ENCODE results near the gene GNA12.

The GNA12 gene

GRCh38 chr7:2719007-2719406, 125.1 kb downstream of the GNA12 start:
- in situ Hi-C loops (cut with MboI; ENCODE audit: low sequenced_read_pairs): no loop called here

GRCh38 chr7:2718296-2718965, 125.7 kb downstream of the GNA12 start:
- in situ Hi-C loops (cut with MboI; ENCODE audit: low sequenced_read_pairs): no loop called here

- in situ Hi-C loops (cut with MboI; ENCODE audit: low sequenced_read_pairs): no loop called here
These were observed 126.5 kb downstream of the GNA12 start for GRCh38 chr7:2717293-2718261.

GRCh38 chr7:2716906-2717292, 127.2 kb downstream of the GNA12 start:
- in situ Hi-C loops (cut with MboI; ENCODE audit: low sequenced_read_pairs): no loop called here

DNA sequence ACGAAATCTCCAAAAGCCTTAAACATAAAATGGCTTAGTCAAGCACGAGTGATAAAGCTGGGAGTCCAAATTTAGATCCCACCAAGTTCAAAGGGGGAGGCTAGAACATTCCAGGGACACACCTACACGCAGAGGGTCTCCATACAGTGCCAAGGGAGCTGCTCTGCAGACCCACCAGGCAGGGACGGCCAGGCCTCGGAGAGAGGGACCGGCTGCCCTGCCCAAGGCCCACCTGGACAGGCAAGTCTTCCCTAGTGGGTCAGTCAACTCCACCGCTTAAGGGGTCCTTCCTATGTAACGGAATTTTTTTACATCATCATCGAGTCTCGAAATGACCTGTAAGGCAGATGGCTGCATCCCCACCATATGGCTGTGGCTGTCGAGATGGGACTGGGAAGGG, 127.6 kb downstream of the GNA12 start:
- in situ Hi-C loops (cut with MboI; ENCODE audit: low sequenced_read_pairs): no loop called here

- in situ Hi-C loops (cut with MboI; ENCODE audit: low sequenced_read_pairs): no loop called here
These were observed 128.5 kb downstream of the GNA12 start for GRCh38 chr7:2715341-2716231.

DNA sequence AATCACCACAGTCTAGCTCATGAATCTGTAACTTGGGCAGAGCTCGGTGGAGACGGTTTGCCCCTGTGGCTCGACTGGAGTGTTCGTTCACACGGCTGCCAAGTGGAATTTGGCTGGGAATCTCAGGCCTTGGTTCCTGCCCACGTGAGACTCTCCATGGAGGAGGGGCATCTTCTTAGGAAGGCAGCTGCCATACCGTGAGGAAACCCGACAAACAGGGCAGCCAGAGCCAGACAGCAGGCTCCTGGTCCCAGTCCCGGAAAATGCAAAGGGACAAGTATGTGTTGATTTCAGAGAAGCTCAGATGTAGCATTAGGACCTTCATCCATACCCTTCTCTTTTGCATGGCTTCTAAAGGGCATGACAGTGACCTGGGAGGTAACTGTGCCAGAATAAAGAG, 129.5 kb downstream of the GNA12 start:
- in situ Hi-C loops (cut with MboI; ENCODE audit: low sequenced_read_pairs): no loop called here

- in situ Hi-C loops (cut with MboI; ENCODE audit: low sequenced_read_pairs): no loop called here
These were observed 130.1 kb downstream of the GNA12 start for GRCh38 chr7:2713978-2714377.

DNA sequence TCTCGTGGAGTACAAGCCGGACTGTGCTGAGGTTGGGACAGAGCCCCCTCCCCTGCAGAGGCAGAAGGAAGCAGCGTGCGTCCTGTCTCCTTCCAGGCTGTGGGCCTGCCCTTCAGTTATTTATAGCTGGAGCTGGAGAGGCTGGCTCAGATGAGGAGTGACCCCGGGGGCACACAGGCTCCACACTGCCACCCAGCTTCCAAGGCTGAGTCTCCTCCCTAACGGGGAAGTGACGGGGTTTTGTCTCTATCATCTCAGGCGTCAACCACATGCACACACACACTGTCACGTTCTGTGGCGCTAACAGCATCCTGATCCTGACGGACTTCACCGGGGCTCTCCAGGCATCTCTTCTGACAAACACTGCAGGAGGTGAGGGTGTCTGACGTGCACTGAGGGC, 130.7 kb downstream of the GNA12 start:
- in situ Hi-C loops (cut with MboI; ENCODE audit: low sequenced_read_pairs): no loop called here

- in situ Hi-C loops (cut with MboI; ENCODE audit: low sequenced_read_pairs): no loop called here
These were observed 132.0 kb downstream of the GNA12 start for GRCh38 chr7:2711895-2712675.

GRCh38 chr7:2710901-2711551, 133.1 kb downstream of the GNA12 start:
- in situ Hi-C loops (cut with MboI; ENCODE audit: low sequenced_read_pairs): no loop called here

GRCh38 chr7:2710286-2710655, 133.8 kb downstream of the GNA12 start:
- in situ Hi-C loops (cut with MboI; ENCODE audit: low sequenced_read_pairs): no loop called here

DNA sequence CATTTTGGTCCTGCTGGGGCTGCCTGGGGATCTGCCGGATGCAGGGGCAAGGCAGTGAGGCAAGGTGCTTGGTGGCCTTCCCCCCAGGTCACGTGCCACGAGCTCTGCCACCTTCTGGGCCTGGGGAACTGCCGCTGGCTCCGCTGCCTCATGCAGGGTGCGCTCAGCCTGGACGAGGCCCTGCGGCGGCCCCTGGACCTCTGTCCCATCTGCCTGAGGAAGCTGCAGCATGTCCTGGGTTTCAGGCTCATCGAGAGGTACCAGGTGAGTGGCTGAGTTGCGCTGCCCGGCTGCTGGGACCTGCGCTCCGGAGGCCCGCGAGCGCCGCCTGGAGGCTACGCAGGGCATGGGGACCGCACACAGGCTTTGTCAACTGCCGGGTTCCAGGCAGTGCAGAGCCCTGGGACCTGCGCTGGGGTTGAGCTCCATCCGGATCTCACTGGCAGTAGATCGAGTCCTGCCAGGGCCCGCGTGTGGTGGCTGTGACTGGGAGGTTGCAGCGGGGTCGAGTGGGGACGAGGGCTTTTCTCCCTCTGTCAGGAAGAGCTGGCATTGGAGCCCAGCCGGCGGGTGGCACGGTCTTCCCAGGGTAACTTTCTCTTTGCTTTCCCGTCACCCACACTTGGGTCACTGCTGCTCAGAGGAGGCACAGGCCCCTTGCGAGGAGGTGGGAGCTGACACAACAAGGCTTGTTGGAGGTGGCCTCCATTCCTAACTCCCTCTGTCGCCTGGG, 134.4 kb downstream of the GNA12 start:
- in situ Hi-C loops (cut with MboI; ENCODE audit: low sequenced_read_pairs): no loop called here

DNA sequence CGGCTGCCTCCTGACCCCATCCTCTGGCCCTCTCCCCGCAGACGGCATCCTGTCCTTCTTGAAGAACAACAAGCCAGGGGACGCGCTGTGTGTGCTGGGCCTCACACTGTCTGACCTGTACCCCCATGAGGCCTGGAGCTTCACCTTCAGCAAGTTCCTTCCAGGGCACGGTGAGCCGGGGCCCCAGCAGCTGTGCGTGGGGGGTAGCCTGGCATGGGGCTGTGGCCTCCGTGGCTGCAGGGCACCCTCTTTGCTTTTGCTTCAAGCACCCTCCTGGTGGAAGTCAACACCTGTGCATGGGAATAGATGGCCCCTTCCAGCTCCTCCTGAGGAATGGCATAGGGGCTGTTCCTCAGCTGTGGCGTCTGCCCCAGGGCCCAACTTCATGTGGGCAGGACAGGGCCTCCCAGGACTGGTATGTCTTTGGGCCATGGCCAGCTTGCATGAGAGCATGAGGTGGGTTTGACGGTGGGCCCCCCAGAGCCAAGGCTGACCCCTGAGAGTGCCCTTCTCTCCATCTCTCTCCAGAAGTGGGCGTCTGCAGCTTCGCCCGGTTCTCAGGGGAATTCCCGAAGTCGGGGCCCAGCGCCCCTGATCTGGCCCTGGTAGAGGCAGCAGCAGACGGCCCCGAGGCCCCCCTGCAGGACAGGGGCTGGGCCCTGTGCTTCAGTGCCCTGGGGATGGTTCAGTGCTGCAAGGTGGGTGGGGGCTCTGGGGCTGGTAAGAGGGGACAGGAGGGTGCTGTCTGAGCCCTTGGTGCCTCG, 135.4 kb downstream of the GNA12 start:
- in situ Hi-C loops (cut with MboI; ENCODE audit: low sequenced_read_pairs): no loop called here

DNA sequence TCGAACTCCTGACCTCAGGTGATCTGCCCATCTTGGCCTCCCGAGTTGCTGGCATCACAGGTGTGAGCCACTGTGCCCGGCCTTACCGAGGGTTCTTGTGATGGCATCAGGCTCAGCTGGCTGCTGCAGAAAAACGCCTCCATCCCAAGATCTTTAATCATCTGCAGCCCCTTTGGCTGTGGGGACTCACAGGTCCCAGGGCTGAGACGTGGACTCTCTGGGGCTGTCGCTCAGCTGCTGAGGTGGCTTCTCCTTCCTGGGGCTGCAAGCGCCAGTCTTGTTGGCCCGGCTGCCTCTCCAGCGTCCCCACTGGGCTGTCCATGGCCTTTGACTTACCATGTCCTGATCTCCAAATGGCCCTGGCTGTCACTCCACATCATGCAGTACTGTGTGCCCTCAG, 136.1 kb downstream of the GNA12 start:
- in situ Hi-C loops (cut with MboI; ENCODE audit: low sequenced_read_pairs): no loop called here

GRCh38 chr7:2707481-2707880, 136.6 kb downstream of the GNA12 start:
- in situ Hi-C loops (cut with MboI; ENCODE audit: low sequenced_read_pairs): no loop called here

GRCh38 chr7:2706685-2707126, 137.4 kb downstream of the GNA12 start:
- in situ Hi-C loops (cut with MboI; ENCODE audit: low sequenced_read_pairs): no loop called here

GRCh38 chr7:2705371-2706096, 138.6 kb downstream of the GNA12 start:
- in situ Hi-C loops (cut with MboI; ENCODE audit: low sequenced_read_pairs): no loop called here

Measured in HL-60/S4 treated with retinoic acid at 250 ng/mL for 4 days and 3 days (cell line).